RWPE1 (cell line): ENCODE results near the gene GATC.

Experiments used
- CTCF ChIA-PET: fragments of 350-600 bp; sonication (Branson Sonifier 250); formaldehyde crosslinking; extraction: SDS; loops from one replicate; lab custom pipeline; 2021; lab: Yijun Ruan, JAX
- POLR2A ChIA-PET: fragments of 400-600 bp; formaldehyde crosslinking; extraction: SDS; loops from one replicate; lab custom pipeline; 2020; ENCODE audit warnings: antibody characterized with exemption; ENCODE audit not compliant: low non-redundant PET; lab: Yijun Ruan, JAX
- DNase-seq: peaks from one replicate; pipeline ENCODE4 v3.0.0; 2012; ENCODE audit warnings: low spot score
- H3K27ac ChIP-seq: fragments of 450-650 bp; 2 replicates; pipeline ENCODE4 v1.5.1; 2017
- CTCF ChIP-seq: fragments of 450-650 bp; conservative IDR thresholded peaks from 2 replicates; pipeline ENCODE4 v1.5.1; 2017; ENCODE audit warnings: low read depth, mild to moderate bottlenecking

The GATC gene

GRCh38 chr12:120472521-120472920 lies 26.3 kb downstream of the GATC start:
- no peak overlapping the region for H3K27ac ChIP-seq
- no peak for TF ChIP-seq CTCF
- ChIA-PET CTCF (no interaction called here), POLR2A (interaction anchor here (0.6 kb wide), 1 partner anchor 79 kb away, joined by 3 read pairs; no protein-coding TSS in a partner anchor)
- DNase-seq: no peak

GRCh38 chr12:120473807-120474615 lies 27.8 kb downstream of the GATC start:
- H3K27ac ChIP-seq: peak overlapping the region; percentile 56
- TF ChIP-seq CTCF: no peak
- CTCF ChIA-PET: interaction anchor here (0.7 kb wide), 1 partner anchor 974 kb away, joined by 3 read pairs; no protein-coding TSS in a partner anchor
- POLR2A ChIA-PET: interaction anchor here (0.9 kb wide), 1 partner anchor 22 kb away, joined by 3 read pairs; the partner anchor contains the start of gene DYNLL1
- DNase-seq: no peak

GRCh38 chr12:120474616-120474960 lies 28.3 kb downstream of the GATC start:
- H3K27ac ChIP-seq: peak overlapping the region; percentile 56
- DNase-seq: peak; percentile 84
- TF ChIP-seq CTCF: no peak
- ChIA-PET CTCF (interaction anchor here (0.5 to 0.6 kb wide), 2 partner anchors 56 to 560 kb away, joined by 3 to 4 read pairs; no protein-coding TSS in a partner anchor), POLR2A (interaction anchor here (0.7 to 0.9 kb wide), 2 partner anchors 22 to 37 kb away, joined by 3 read pairs; partner anchors contain the start of genes COX6A1 and DYNLL1)

GRCh38 chr12:120475643-120476042 lies 29.4 kb downstream of the GATC start:
- POLR2A ChIA-PET: interaction anchor here (0.6 kb wide), 1 partner anchor 83 kb away, joined by 7 read pairs; no protein-coding TSS in a partner anchor
- CTCF ChIA-PET: interaction anchor here (0.6 kb wide), 1 partner anchor 652 kb away, joined by 4 read pairs; no protein-coding TSS in a partner anchor
- no peak for TF ChIP-seq CTCF
- H3K27ac ChIP-seq: no peak overlapping the region
- no peak for DNase-seq

- ChIA-PET POLR2A (interaction anchor here (0.6 kb wide), 1 partner anchor 11 kb away, joined by 3 read pairs; no protein-coding TSS in a partner anchor), CTCF (interaction anchor here (0.6 to 1.3 kb wide), 2 partner anchors 9 to 166 kb away, joined by 3 to 5 read pairs; partner anchors contain the start of gene SRSF9)
- DNase-seq: no peak
- TF ChIP-seq CTCF: no peak
- H3K27ac ChIP-seq: no peak overlapping the region
Observed at GRCh38 chr12:120479458-120479857, 33.2 kb downstream of the GATC start.

- ChIA-PET POLR2A (interaction anchor here (0.9 kb wide), 1 partner anchor 14 kb away, joined by 3 read pairs; no protein-coding TSS in a partner anchor), CTCF (interaction anchor here (0.7 to 1.3 kb wide), 2 partner anchors 10 to 168 kb away, joined by 3 to 4 read pairs; partner anchors contain the start of gene SRSF9)
- TF ChIP-seq CTCF: no peak
- DNase-seq: no peak
- H3K27ac ChIP-seq: no peak overlapping the region
Observed at GRCh38 chr12:120480211-120480610, 34.0 kb downstream of the GATC start.
